GM12872 (cell line): ENCODE results near the gene IL17B.

Source experiments
- TF ChIP-seq, protein P1 (sequence below): IDR thresholded peaks from 3 replicates; pipeline ENCODE4 v1.5.1; 2011; ENCODE audit warnings: low read depth, mild to moderate bottlenecking, low read length, moderate library complexity; ENCODE audit not compliant: insufficient read depth

The IL17B gene, protein sequence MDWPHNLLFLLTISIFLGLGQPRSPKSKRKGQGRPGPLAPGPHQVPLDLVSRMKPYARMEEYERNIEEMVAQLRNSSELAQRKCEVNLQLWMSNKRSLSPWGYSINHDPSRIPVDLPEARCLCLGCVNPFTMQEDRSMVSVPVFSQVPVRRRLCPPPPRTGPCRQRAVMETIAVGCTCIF

DNA sequence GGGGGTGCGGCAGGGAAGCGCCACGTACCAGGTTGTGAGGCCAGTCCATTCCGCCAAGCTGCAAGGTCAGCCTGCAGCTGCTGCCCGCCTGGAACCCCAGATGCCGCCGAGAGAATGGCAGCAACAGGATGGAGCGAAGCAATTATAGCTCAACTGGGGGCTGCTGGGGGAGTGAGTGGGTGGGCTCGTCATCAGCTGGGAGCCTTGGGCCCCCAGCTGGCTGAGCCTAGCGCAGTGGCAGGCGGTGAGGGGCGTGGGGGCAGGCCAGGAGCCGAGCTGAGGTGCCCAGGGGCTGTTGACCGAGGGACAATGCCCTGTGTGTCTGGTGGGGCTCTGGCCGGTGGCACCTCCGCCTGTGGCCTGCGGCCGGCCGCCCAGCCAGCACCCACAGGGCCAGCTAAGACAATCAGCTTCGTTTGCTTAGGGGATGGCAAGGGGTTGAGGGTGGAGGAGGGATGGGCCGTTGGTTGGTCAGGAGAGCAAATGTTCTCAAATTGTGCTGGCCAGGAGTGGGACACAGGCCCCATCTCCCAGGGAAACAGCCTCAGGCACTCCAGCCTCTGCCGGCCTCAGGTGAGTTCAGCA, at the start of gene IL17B:
Gene IL17B, minus strand, starts transcription at position 116 of the 585 bp plus-strand sequence. Its CDS starts 67 bp downstream, at position 49.
- TF ChIP-seq, protein P1, sequence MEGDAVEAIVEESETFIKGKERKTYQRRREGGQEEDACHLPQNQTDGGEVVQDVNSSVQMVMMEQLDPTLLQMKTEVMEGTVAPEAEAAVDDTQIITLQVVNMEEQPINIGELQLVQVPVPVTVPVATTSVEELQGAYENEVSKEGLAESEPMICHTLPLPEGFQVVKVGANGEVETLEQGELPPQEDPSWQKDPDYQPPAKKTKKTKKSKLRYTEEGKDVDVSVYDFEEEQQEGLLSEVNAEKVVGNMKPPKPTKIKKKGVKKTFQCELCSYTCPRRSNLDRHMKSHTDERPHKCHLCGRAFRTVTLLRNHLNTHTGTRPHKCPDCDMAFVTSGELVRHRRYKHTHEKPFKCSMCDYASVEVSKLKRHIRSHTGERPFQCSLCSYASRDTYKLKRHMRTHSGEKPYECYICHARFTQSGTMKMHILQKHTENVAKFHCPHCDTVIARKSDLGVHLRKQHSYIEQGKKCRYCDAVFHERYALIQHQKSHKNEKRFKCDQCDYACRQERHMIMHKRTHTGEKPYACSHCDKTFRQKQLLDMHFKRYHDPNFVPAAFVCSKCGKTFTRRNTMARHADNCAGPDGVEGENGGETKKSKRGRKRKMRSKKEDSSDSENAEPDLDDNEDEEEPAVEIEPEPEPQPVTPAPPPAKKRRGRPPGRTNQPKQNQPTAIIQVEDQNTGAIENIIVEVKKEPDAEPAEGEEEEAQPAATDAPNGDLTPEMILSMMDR: no peak

DNA sequence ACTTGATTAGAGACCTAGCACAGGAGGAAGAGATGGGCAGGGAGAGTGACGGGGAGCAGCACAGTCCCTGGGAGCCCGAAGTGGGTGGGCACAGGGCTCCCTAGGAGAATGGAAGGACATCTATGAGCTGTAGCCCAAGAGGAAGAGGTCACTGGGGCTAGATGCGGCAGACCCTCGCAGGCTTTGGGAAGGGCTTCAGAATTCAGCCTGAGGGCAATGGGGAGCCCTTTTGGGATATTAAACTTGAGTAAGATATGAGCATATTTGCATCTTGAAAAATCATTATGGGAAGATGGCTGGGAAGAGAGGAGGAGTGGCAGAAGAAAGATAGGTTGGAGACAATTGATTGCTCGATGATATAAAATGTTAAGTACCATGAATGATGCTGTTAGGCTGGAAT, 48.9 kb upstream of the IL17B start:
- TF ChIP-seq, protein P1: no peak

DNA sequence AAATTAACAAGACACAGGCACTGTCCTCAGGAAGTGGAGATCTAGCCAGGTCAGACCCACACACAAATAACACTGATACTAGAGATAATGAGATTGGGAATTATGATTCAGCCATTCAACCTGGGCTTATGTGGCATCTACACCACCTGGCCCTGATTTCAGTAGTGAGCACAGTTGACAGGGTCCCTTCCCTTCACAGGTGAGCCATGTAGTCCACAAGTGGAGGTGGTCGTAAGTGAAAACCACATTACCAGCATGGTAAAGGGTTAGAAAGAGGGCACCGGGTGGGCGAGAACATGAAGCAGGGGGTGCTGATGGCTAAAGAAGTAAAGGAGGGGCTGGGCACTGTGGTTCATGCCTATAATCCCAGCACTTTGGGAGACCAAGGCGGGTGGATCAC, 48.3 kb upstream of the IL17B start:
- TF ChIP-seq, protein P1: no peak

DNA sequence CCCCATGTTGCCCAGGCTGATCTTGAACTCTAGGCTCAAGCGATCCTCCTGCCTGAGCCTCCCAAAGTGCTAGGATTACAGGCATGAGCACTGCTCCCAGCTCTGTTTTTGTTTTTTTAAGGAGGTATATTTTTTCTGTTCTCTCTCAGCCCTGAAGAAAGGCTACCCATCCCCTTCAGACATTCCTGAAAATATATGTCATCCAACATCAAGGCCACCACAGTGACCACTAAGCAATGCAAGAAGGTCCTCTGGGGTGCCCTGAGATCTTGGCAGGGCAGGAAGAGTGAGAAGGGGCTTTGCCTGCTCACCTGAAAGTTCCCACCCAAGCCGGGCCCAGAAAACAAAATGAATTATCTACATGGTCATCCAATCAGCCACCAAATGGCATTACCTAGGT, 47.8 kb upstream of the IL17B start:
- TF ChIP-seq, protein P1: no peak

DNA sequence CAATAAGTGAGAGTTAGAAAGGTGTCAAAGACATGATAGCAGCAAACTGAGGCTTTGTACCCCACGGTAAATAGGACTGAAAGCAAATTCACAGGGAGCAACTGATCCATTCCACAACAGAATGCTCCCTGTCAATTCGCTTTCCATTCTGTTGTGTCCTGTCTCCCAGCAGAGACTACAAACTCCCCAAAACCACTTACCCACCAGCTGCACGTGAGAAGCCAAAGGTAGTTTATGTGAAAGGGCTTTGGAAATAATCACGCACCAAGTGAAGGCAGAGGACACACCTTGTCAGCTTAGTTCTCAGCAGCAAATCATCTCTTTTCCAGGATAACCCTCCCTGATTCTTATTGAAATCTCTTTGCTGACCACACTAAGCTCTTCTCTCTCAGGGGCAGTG, 46.6 kb upstream of the IL17B start:
- TF ChIP-seq, protein P1: no peak

DNA sequence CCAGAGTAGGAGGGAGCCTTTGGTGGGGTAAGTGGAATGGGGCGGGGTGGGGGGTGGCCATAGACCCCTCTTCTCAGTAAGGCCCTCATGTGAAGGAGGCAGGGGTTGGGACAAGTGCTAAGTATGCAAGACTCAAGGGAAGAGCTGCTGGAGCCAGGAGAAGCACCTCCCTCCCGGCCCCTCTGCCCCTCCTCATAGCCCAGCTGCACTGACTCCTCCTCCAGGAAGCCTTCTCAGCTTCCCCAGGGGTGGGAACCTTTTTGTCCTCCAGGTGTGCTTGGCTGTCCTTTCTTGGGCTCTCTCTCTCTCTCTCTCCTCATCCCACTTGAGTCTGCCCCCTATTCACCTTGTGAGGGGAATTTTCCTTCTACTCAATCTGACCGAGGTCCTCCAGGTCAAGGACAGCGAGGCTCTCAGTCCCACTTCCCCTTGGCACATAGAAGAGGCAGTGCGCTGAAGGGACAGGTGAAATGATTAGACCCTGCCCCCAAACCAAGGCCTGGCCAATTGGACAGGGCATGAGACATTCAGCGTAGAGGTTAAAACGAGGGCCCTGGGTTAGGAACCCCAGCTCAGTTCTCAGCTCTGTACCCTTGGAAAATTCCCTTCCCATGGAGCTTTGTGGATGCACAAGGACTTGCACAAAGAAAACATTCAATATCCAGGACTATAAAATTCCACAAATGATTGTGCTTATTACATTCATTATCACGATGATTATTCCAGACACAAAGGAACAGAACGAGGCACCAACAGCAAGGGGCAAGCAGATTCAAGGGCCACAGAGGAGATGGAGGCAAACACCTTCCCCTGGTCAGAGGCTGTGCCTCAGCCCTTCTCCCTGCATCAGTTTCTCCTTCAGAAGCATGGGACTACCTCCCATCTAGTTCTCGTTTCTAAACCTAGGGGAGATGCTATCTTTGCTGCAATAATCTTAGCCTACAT, 45.6 kb upstream of the IL17B start:
- TF ChIP-seq, protein P1: no peak

DNA sequence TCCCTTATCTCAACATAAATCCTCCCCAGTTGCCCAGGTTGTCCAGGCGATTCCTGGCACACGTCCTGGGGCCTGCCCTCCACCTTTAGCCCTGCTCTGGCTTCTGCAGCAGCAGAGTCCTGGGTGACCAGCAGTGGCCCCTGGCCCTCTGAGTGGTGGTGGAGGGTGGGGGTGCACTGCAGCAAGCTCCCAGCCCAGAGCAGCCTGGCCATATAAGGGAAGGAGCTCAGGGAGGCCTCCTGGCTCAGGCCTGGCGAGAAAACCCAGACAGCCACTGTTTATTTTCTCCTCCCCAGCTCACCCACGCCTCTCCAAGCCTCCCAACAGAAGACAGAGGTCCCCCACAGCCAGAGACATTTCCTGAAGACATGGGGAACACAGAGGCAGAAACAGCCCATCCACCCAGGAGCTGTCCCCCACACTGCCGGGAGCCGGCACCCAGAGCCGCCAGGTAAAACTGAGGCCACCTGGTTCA, 44.7 kb upstream of the IL17B start:
- TF ChIP-seq, protein P1: no peak
